ENCODE results near the gene CAMK1D.

GRCh38 chr10:12382956-12383531, 33.7 kb downstream of the CAMK1D start:
- TF ChIP-seq POLR2A (IDR thresholded peaks at IDR 0.05) (no peak), CTCF (IDR thresholded peaks at IDR 0.05) (no peak), EP300 (IDR thresholded peaks at IDR 0.05) (no peak)
